Measurements from ENCODE around the gene FOXL2NB.

FOXL2NB gene

DNA sequence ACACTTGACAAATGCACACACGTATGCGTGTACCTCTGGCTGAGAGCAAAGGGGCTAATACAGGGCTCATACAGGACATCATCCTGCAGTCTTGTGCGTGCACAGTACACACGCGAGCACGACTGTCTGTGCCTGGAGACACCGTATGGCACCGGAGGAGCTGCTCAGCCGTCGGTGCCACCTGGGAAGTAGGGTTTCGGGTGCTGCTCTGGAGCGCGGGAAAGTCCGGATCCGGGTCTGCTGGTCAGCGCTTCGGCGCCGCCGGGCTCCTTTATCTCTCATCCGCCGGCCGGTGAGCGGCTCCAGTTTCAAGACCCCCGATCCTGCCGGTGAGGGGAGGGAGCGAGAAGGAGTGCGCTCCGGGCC is 9.3 kb upstream of the FOXL2NB start:
- TF ChIP-seq, protein P1, sequence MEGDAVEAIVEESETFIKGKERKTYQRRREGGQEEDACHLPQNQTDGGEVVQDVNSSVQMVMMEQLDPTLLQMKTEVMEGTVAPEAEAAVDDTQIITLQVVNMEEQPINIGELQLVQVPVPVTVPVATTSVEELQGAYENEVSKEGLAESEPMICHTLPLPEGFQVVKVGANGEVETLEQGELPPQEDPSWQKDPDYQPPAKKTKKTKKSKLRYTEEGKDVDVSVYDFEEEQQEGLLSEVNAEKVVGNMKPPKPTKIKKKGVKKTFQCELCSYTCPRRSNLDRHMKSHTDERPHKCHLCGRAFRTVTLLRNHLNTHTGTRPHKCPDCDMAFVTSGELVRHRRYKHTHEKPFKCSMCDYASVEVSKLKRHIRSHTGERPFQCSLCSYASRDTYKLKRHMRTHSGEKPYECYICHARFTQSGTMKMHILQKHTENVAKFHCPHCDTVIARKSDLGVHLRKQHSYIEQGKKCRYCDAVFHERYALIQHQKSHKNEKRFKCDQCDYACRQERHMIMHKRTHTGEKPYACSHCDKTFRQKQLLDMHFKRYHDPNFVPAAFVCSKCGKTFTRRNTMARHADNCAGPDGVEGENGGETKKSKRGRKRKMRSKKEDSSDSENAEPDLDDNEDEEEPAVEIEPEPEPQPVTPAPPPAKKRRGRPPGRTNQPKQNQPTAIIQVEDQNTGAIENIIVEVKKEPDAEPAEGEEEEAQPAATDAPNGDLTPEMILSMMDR (IDR thresholded peaks at IDR 0.05; ENCODE audit: low read depth, low read length, missing control alignments): no peak
- DNase-seq (ENCODE audit: low read depth): no peak
- no peak overlapping the region for H3K4me3 ChIP-seq (ENCODE audit: low read depth, low read length)

DNA sequence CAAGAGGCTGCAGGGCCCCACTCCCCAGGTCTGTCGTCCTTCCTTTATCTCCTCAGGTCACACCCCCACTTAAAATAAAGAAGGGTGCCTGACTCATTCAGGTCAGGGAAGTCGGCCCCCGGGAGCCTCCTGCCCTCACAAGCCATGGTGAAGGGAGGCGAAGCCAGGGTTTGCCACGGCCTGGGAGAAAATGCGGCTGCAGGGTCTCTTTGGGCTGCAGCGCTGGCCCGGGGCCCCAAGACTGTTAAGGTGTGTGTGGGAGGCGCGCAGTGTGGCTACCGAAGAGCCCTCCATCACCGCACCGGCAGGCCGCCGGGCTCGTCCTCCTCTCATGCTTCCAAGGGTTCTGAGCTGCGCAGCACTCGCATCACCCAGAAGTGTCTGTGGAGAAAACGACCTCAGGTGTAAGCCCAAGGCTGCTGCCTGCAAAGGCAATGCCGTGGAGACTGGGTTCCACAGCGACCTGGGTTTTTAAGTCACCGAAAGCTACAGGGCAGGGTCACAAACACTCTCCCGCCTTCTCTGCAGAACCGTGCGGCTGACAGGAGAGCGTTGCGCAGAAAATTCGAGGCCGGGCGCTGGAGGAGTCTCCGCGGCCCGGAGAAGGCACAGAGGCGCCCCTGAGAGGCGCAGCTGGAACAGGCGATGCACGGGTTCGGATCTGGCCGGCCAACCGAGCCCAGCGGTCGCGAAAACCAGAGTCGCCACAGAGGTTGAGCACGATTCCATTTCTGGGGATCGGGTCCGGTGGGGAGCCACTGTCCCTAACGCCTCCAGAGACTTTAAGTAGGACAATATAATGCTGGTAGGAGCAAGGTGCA is 8.8 kb upstream of the FOXL2NB start:
- no peak overlapping the region for H3K4me3 ChIP-seq (ENCODE audit: low read depth, low read length)
- no peak for DNase-seq (ENCODE audit: low read depth)

DNA sequence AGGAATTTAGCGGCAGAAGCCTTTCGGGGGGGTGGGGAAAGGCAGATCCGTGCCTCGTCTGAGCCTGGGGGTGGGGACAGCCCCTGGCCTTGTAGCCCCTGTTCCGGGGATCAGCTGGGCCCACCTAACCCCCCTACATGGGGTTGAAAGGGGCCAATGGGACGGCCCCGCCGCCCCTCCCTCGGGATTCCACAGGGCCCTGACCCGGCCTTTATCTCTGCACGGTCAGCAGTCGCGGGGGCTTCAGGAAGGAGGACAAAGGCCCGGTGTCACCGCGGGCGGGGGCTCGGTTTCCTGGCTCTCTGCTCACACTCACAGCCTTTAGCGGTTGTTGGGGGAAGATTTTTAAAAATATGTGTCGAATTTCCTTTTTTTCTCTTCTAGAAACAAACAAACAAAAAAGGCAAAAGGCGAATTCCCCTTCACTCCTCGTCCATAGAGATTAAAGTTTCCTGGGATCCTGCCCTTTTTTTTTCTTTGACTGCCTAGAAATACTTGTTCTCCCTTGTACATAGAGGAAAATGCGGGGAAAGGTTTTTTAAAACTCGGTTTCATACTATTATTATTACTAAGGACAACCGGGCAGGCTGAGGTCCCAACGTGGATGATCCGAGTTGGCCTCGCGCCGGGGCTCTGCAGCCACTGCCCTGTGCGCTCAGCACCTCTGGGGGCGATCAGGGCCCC is 8.0 kb upstream of the FOXL2NB start:
- TF ChIP-seq, protein P1 (IDR thresholded peaks at IDR 0.05; ENCODE audit: low read depth, low read length, missing control alignments): no peak

More for the DNA sequence above, 8.8 kb upstream of the FOXL2NB start:
- TF ChIP-seq, protein P1 (IDR thresholded peaks at IDR 0.05; ENCODE audit: low read depth, low read length, missing control alignments): no peak

DNA sequence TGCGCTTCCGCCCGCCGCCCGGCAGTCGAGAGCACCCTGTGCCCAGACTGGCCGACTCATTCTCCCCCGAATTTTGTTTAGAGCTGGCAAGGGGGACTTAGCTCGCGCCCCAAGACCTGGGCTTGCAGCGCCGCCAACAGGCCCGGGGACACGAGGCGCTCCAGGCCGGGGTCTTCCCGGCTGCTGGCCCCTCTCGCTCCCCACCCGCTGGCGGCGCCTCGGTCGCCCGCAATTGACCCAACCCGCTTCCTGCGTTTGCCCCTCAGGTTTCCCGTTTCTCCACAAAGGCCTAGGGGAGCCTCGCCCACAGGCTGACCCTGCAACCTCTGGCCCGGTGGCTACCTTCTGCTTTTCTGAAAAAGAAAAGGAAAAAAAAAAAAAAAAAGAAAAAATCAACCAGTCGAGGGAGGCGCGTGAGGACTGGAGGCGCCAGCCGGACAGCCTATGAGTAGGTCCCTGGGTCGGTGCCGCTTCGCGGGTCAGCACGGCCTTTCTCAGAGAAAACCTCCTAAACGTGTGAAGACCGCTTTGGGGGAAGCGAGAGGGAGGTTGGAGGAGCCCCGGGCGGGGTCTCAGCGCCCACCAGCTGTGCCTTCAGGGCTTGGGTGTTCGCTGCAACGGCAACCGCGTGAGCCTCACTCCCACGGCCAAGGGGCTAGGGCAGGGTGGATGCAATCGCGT is 7.3 kb upstream of the FOXL2NB start:
- H3K4me3 ChIP-seq (ENCODE audit: low read depth, low read length): no peak overlapping the region
- TF ChIP-seq, protein P1 (IDR thresholded peaks at IDR 0.05; ENCODE audit: low read depth, low read length, missing control alignments): no peak
- DNase-seq (ENCODE audit: low read depth): no peak

More for the DNA sequence above, 8.0 kb upstream of the FOXL2NB start:
- no peak overlapping the region for H3K4me3 ChIP-seq (ENCODE audit: low read depth, low read length)
- no peak for DNase-seq (ENCODE audit: low read depth)

DNA sequence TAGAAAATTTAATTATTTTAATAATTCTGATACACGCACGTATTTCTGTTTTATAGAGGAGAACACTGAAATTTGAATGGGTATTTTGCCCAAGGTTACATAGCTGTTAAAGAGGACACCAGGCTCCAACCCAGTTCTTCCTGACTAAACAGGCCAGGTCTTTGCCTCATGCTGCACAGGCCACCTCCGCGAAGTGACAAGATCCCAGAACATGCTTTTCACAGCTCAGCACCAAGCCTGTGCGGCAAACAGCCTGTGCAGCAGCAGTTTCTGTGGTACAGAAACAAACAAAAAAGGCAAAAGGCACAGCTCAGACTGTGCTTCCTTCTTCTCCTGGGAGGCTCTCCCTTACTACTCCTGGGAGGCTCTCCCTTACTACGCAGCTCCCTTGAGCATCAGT is 6.6 kb upstream of the FOXL2NB start:
- no peak overlapping the region for H3K4me3 ChIP-seq (ENCODE audit: low read depth, low read length)
- no peak for DNase-seq (ENCODE audit: low read depth)
- TF ChIP-seq, protein P1 (IDR thresholded peaks at IDR 0.05; ENCODE audit: low read depth, low read length, missing control alignments): no peak

DNA sequence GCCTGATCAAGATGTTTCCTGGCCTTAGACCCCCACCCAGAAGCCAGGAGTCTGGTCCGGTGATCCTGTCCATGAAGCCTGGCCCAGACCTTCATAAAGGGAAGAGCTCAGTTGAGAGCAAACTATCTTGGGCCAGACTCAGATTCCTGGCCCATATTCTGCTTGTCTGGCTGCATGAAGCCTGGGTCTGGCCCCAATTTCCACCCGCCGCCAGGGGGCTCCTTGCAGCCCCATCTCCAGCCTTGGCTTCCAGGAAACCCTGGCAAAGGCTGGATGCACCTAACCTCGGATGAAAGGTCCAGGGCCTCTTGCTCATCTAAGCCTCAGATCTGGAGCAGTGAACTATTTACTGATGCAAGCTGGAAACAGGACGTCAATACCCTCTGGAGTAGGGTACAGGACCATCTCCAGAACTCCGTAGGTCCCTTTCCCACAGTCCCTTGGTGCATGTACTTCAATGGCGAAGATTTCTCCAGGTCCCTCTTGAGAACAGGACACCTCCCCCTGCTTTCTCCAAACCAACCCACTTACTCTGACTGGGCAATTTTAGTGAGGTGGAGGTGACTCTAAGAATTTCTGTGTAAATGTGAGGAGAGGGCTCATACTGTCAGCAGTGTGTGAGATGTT is 5.6 kb upstream of the FOXL2NB start:
- TF ChIP-seq, protein P1 (IDR thresholded peaks at IDR 0.05; ENCODE audit: low read depth, low read length, missing control alignments): peak; percentile 72
- no peak overlapping the region for H3K4me3 ChIP-seq (ENCODE audit: low read depth, low read length)
- no peak for DNase-seq (ENCODE audit: low read depth)

Data from GM12864 (cell line).